Gastrocnemius medialis (tissue), 4 donors: ENCODE measurements around the gene UBE2M. TPM values are rescaled to one million over a fixed set of nuclear protein-coding genes. Genes with fewer than 3 reads are reported as not detected.

Experiments used
- ATAC-seq, 2 donors: fragments of 150-250 bp; one replicate each; pipeline ENCODE4 v1.9.1; 2016
- DNase-seq, 2 donors: peaks; one replicate each; pipeline ENCODE4 v3.0.0-alpha.2; 2019
- H3K27ac ChIP-seq, 4 donors: fragments of 200-600 bp; sonication (generic); 1 replicate in 1 of 4; 2 replicates in 3 of 4; pipeline ENCODE4 v1.5.1; 2016 to 2018; ENCODE audit warnings: mild to moderate bottlenecking in 2 of 4, moderate library complexity in 1 of 4
- H3K27me3 ChIP-seq, 3 donors: fragments of 200-600 bp; sonication (generic) in 2 of 3; 1 replicate in 1 of 3; 2 replicates in 2 of 3; pipeline versions ENCODE4 v1.5.1 to v1.6.0; 2016 to 2019; ENCODE audit warnings: mild to moderate bottlenecking in 1 of 3, moderate library complexity in 1 of 3
- H3K36me3 ChIP-seq, 2 donors: fragments of 200-600 bp; sonication (generic) in 1 of 2; one replicate each; pipeline ENCODE4 v1.5.1; 2017 to 2018
- H3K4me1 ChIP-seq, 2 donors: fragments of 200-600 bp; sonication (generic) in 1 of 2; one replicate each; pipeline ENCODE4 v1.5.1; 2016 to 2017; ENCODE audit warnings: mild to moderate bottlenecking in 2 of 2
- H3K4me3 ChIP-seq, 4 donors: fragments of 200-600 bp; sonication (generic) in 3 of 4; 1 replicate in 1 of 4; 2 replicates in 3 of 4; pipeline ENCODE4 v1.5.1; 2016 to 2019; ENCODE audit warnings: mild to moderate bottlenecking in 2 of 4
- H3K9me3 ChIP-seq, 3 donors: fragments of 200-600 bp; sonication (generic) in 2 of 3; 1 replicate in 1 of 3; 2 replicates in 2 of 3; pipeline ENCODE4 v1.5.1; 2016 to 2019
- CTCF ChIP-seq, 5 experiments: fragments of 450-650 bp in 3 of 5; fragments of 200-600 bp in 2 of 5; sonication (generic) in 2 of 5; IDR thresholded peaks in 4 of 5; conservative IDR thresholded peaks in 1 of 5; 1 replicate in 4 of 5; 2 replicates in 1 of 5; pipeline ENCODE4 v1.5.1; 2016 to 2019; ENCODE audit warnings: antibody characterized with exemption in 5 of 5, mild to moderate bottlenecking in 3 of 5, moderate library complexity in 3 of 5
- POLR2A ChIP-seq, 2 donors: fragments of 450-650 bp; IDR thresholded peaks; one replicate each; pipeline ENCODE4 v1.6.1; 2017; ENCODE audit warnings: antibody characterized with exemption in 2 of 2, mild to moderate bottlenecking in 2 of 2, moderate library complexity in 2 of 2
- in situ Hi-C, 4 donors: fragments of 200-750 bp; cut with MboI; loops; one replicate each; pipeline versions ENCODE4 v1.15.0 to v1.8.0; 2017; ENCODE audit warnings: low sequenced_read_pairs in 4 of 4
- intact Hi-C: fragments of 100-400 bp; cut with DNase I; formaldehyde crosslinking; loops from one replicate; pipeline ENCODE4 v1.15.1; 2023; ENCODE audit warnings: low total_unique reads
- total RNA-seq, 4 donors: library from RNA; depleted of rRNA; stranded (reverse); fragments of >200 nt; gene quantifications; one replicate each; pipeline versions ENCODE4 v1.1.0 to v1.2.3, GENCODE V29; 2016

Gene UBE2M
- total RNA-seq, 4 donors from 2014 or later = 23.5 to 74.5 (median 41.6) TPM

GRCh38 chr19:58519087-58519354 lies 39.4 kb downstream of the UBE2M start:
- intact Hi-C loops (loop anchor here (1.0 kb wide), 4 partner anchors 20 to 214 kb away; partner anchors contain the start of genes ERVK3-1 and TRIM28), in situ Hi-C loops (no loop called here)
- Histone ChIP-seq H3K4me3 (peak overlapping the region; percentile 69 to 88 (median 80)), H3K27ac (peak overlapping the region; percentile 84 to 96 (median 94)), H3K4me1 (peaks cover 34 to 36% of the 10 kb centered on the region in 2 donors), H3K27me3 (no peaks in the 10 kb centered on the region), H3K9me3 (no peaks in the 10 kb centered on the region), H3K36me3 (peaks cover 0 to 15% of the 10 kb centered on the region in 2 donors)
- peak; percentile 20 to 39 for DNase-seq
- TF ChIP-seq CTCF (IDR thresholded peaks at IDR 0.05 in 4 of 5, conservative IDR thresholded peaks at IDR 0.05 in 1 of 5) (no peak), POLR2A (IDR thresholded peaks at IDR 0.05) (no peak)
- ATAC-seq = peak; percentile 28 to 40

GRCh38 chr19:58518256-58519086 lies 39.9 kb downstream of the UBE2M start:
- intact Hi-C loops (loop anchor here (1.0 kb wide), 4 partner anchors 19 to 213 kb away; partner anchors contain the start of genes ERVK3-1 and TRIM28), in situ Hi-C loops (no loop called here)
- Histone ChIP-seq H3K4me3 (peak overlapping the region; percentile 69 to 88 (median 80)), H3K36me3 (peaks cover 0 to 15% of the 10 kb centered on the region in 2 donors), H3K27ac (peak overlapping the region; percentile 84 to 96 (median 94)), H3K4me1 (peaks cover 34 to 40% of the 10 kb centered on the region in 2 donors), H3K9me3 (no peaks in the 10 kb centered on the region), H3K27me3 (no peaks in the 10 kb centered on the region)
- DNase-seq (no peak), ATAC-seq (no peak)
- TF ChIP-seq CTCF (IDR thresholded peaks at IDR 0.05 in 4 of 5, conservative IDR thresholded peaks at IDR 0.05 in 1 of 5) (peak in 3 of 5 experiments; percentile 39 to 46 (median 42)), POLR2A (IDR thresholded peaks at IDR 0.05) (no peak)

GRCh38 chr19:58516964-58517833 lies 41.2 kb downstream of the UBE2M start:
- Histone ChIP-seq H3K27ac (no peak overlapping the region), H3K36me3 (peaks cover 0 to 15% of the 10 kb centered on the region in 2 donors), H3K9me3 (no peaks in the 10 kb centered on the region), H3K4me1 (peaks cover 34 to 40% of the 10 kb centered on the region in 2 donors), H3K27me3 (no peaks in the 10 kb centered on the region), H3K4me3 (no peak overlapping the region)
- TF ChIP-seq CTCF (IDR thresholded peaks at IDR 0.05 in 4 of 5, conservative IDR thresholded peaks at IDR 0.05 in 1 of 5) (no peak), POLR2A (IDR thresholded peaks at IDR 0.05) (no peak)
- DNase-seq = no peak
- in situ Hi-C loops (no loop called here), intact Hi-C loops (no loop called here)
- no peak for ATAC-seq

- Histone ChIP-seq H3K4me3 (no peak overlapping the region), H3K27me3 (no peaks in the 10 kb centered on the region), H3K9me3 (no peaks in the 10 kb centered on the region), H3K27ac (peak overlapping the region in 2 of 4 donors; percentile 33 to 36), H3K36me3 (peaks cover 0 to 15% of the 10 kb centered on the region in 2 donors), H3K4me1 (peaks cover 34 to 40% of the 10 kb centered on the region in 2 donors)
- in situ Hi-C loops = no loop called here
- no peak for TF ChIP-seq POLR2A (IDR thresholded peaks at IDR 0.05)
- TF ChIP-seq CTCF (IDR thresholded peaks at IDR 0.05 in 4 of 5, conservative IDR thresholded peaks at IDR 0.05 in 1 of 5) = no peak
- intact Hi-C loops = no loop called here
- ATAC-seq (no peak), DNase-seq (no peak)
Observed at GRCh38 chr19:58516246-58516836, 42.1 kb downstream of the UBE2M start.
